ENCODE measurements around the gene TRANK1. TPM values are rescaled to one million over a fixed set of nuclear protein-coding genes. Genes with fewer than 3 reads are reported as not detected.
"Not testable (repeated sequence)": the region's sequence is repeated elsewhere in the genome, so short reads cannot be mapped to it uniquely, and the experiment has no call there.

Gene TRANK1
- polyA plus RNA-seq, 6 donors from 2014 or later: 0.56 to 25.1 (median 20.4) TPM

- Mint-ChIP-seq H3K9me3 (peaks cover 0 to 28% (median 22%) of the 10 kb centered on the region in 7 donors), H3K36me3 (peaks cover 8 to 20% of the 10 kb centered on the region in 2 donors), H3K27me3 (no peaks in the 10 kb centered on the region), H3K4me3 (peak overlapping the region; percentile 82 to 94 (median 90)), H3K27ac (peak overlapping the region; percentile 60 to 90 (median 70)), H3K4me1 (peaks cover 9 to 29% (median 16%) of the 10 kb centered on the region in 3 donors)
- no peak for DNase-seq
- no peak for ATAC-seq (ENCODE audit: low read depth in 2 of 2)
Observed at GRCh38 chr3:36945333-36945980, 603 bp upstream of the TRANK1 start.

- H3K4me3 Mint-ChIP-seq: peak overlapping the region; percentile 82 to 93 (median 86)
- H3K27me3 Mint-ChIP-seq: no peaks in the 10 kb centered on the region
- peaks cover 0 to 26% (median 19%) of the 10 kb centered on the region in 7 donors for H3K9me3 Mint-ChIP-seq
- peak; percentile 28 for DNase-seq
- peaks cover 13 to 30% (median 19%) of the 10 kb centered on the region in 3 donors for H3K4me1 Mint-ChIP-seq
- peak overlapping the region in 5 of 6 donors; percentile 19 to 69 (median 61) for H3K27ac Mint-ChIP-seq
- H3K36me3 Mint-ChIP-seq: peaks cover 5 to 15% of the 10 kb centered on the region in 2 donors
- ATAC-seq (ENCODE audit: low read depth in 2 of 2): peak; percentile 44 to 51
Observed at GRCh38 chr3:36944012-36944640, 728 bp downstream of the TRANK1 start.

DNA sequence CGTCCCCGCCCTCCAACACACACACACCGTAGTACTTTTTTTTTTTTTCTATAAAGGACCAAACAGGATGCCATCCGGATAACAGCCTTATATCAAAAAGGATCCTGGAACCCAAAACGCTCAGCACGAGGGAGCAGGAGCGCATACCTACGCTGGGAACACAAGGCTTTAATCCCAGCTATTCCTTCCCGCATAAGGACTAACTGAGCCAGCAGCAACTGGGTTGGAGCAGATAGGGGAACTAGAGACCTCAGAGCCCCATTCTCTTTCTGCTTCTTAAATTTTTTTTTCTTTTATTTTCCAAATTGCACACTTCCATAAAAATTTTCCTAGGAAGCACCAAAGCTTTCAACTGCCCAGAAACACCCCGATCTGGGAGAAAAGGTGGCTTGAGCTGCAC, 1.3 kb downstream of the TRANK1 start:
- DNase-seq: no peak
- ATAC-seq (ENCODE audit: low read depth in 2 of 2): no peak
- Mint-ChIP-seq H3K27me3 (no peaks in the 10 kb centered on the region), H3K4me1 (peaks cover 14 to 30% (median 21%) of the 10 kb centered on the region in 3 donors), H3K36me3 (peaks cover 4 to 10% of the 10 kb centered on the region in 2 donors), H3K9me3 (peaks cover 0 to 21% (median 16%) of the 10 kb centered on the region in 7 donors), H3K27ac (peak overlapping the region in 4 of 6 donors; percentile 56 to 69 (median 64)), H3K4me3 (peak overlapping the region; percentile 82 to 93 (median 86))

DNA sequence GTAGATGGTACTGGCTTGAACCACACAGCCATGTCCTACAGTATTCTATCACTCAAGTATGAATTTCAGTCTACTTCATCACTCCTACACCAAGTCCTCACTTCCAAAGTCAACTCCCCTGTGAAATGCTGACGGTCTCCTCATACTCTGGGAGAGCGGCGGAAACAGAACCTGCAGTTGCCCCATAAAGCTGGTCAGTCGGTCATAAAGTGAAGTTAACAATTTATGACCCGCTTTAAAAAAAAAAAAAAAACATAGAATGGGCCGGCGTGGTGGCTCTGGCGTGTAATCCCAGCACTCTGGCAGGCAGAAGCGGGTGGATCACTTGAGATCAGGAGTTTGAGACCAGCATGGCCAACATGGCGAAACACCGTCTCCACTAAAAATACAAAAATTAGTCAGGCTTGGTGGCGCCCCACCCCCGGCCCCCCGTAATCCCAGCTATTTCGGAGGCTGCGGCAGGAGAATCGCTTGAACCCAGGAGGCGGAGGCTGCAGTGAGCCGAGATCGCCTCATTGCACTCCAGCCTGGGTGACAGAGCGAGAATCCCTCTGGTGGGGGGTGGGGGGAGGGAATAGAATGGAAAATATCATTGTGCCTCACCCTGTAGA, 2.1 kb downstream of the TRANK1 start:
- peaks cover 2 to 5% of the 10 kb centered on the region in 2 donors for H3K36me3 Mint-ChIP-seq
- no peaks in the 10 kb centered on the region for H3K27me3 Mint-ChIP-seq
- DNase-seq: no peak
- peaks cover 0 to 12% (median 8%) of the 10 kb centered on the region in 7 donors for H3K9me3 Mint-ChIP-seq
- H3K4me1 Mint-ChIP-seq: peaks cover 14 to 30% (median 21%) of the 10 kb centered on the region in 3 donors
- peak overlapping the region in 1 of 6 donors; percentile 32 for H3K27ac Mint-ChIP-seq
- no peak for ATAC-seq (ENCODE audit: low read depth in 2 of 2)
- H3K4me3 Mint-ChIP-seq: peak overlapping the region in 3 of 8 donors; percentile 5 to 76 (median 31)

- ATAC-seq (ENCODE audit: low read depth in 2 of 2): no peak
- H3K27me3 Mint-ChIP-seq: no peaks in the 10 kb centered on the region
- peak overlapping the region in 3 of 8 donors; percentile 41 to 76 (median 55) for H3K4me3 Mint-ChIP-seq
- no peak for DNase-seq
- H3K4me1 Mint-ChIP-seq: peaks cover 14 to 30% (median 21%) of the 10 kb centered on the region in 3 donors
- H3K9me3 Mint-ChIP-seq: peaks cover 0 to 2% (median under 1%) of the 10 kb centered on the region in 7 donors
- H3K27ac Mint-ChIP-seq: peak overlapping the region in 1 of 6 donors; percentile 59
- no peaks in the 10 kb centered on the region for H3K36me3 Mint-ChIP-seq
Observed at GRCh38 chr3:36941658-36942057, 3.2 kb downstream of the TRANK1 start.

GRCh38 chr3:36941162-36941561, 3.7 kb downstream of the TRANK1 start:
- H3K27me3 Mint-ChIP-seq: no peaks in the 10 kb centered on the region
- no peak for DNase-seq
- ATAC-seq (ENCODE audit: low read depth in 2 of 2): no peak
- H3K9me3 Mint-ChIP-seq: no peaks in the 10 kb centered on the region
- peak overlapping the region in 2 of 6 donors; percentile 15 to 26 for H3K27ac Mint-ChIP-seq
- H3K36me3 Mint-ChIP-seq: no peaks in the 10 kb centered on the region
- H3K4me1 Mint-ChIP-seq: peaks cover 14 to 30% (median 21%) of the 10 kb centered on the region in 3 donors
- peak overlapping the region in 1 of 8 donors; percentile 71 for H3K4me3 Mint-ChIP-seq

- Mint-ChIP-seq H3K9me3 (no peaks in the 10 kb centered on the region), H3K27me3 (no peaks in the 10 kb centered on the region), H3K4me3 (no peak overlapping the region), H3K36me3 (no peaks in the 10 kb centered on the region), H3K4me1 (peaks cover 9 to 17% (median 15%) of the 10 kb centered on the region in 3 donors), H3K27ac (peak overlapping the region in 2 of 6 donors; percentile 31 to 41)
- DNase-seq (no peak), ATAC-seq (ENCODE audit: low read depth in 2 of 2) (no peak)
Observed at GRCh38 chr3:36937492-36937891, 7.4 kb downstream of the TRANK1 start.

DNA sequence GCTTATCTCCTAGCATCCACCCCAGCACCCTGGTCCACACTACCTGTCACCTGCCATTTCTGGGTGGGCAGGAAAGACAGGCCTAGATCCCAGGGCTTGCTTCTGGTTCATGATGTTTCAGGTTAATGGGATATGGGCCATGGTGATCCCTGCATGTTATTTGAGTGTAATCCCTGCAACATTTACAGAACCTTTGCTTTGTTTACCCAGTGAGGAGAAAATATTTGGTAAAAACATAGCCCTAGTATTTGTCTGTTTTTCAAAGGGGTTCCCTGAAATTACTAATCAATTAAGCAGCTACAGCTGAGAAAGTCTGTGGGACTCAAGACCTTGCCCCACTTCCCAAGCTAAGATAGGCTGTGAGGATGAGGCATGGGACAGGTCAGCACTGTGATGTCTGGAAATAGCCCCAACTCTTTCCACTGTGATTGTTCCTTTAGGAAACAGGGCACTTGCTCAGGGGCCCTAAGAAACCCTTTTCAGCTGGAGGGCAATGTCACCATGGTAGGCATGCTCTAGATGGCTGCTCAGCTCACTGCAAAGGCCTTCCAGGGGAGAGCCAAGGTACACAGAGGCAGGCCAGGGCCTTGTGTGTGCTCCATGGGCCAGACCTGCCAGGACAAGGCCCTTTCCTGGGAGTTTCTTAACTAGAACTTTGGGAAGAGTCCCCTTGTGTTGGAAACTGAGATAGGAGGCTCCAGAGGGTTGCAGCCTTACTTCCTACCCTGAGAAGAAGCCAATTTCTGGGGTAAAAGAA, 11.1 kb downstream of the TRANK1 start:
- Mint-ChIP-seq H3K27me3 (no peaks in the 10 kb centered on the region), H3K4me1 (peaks cover 0 to 12% (median 0%) of the 10 kb centered on the region in 3 donors), H3K36me3 (no peaks in the 10 kb centered on the region), H3K9me3 (no peaks in the 10 kb centered on the region), H3K4me3 (no peak overlapping the region), H3K27ac (peak overlapping the region in 1 of 6 donors; percentile 47)
- ATAC-seq (ENCODE audit: low read depth in 2 of 2): no peak
- no peak for DNase-seq

DNA sequence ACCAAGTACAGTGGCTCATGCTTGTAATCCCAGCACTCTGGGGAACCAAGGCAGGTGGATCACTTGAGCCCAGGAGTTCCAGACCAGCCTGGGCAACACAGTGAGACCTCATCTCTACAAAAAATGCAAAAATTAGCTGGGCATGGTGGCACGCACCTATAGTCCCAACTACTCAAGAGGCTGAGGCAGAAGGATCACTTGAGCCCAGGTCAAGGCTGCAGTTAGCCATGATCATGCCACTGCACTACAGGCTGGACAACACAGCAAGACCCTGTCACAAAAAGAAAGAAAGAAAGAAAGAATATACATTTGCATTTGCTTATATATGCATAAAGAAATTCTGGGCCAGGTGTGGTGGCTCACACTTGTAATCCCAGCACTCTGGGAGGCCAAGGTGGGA, 13.4 kb downstream of the TRANK1 start:
- H3K27ac Mint-ChIP-seq: peak overlapping the region in 2 of 6 donors; percentile 60 to 76

DNA sequence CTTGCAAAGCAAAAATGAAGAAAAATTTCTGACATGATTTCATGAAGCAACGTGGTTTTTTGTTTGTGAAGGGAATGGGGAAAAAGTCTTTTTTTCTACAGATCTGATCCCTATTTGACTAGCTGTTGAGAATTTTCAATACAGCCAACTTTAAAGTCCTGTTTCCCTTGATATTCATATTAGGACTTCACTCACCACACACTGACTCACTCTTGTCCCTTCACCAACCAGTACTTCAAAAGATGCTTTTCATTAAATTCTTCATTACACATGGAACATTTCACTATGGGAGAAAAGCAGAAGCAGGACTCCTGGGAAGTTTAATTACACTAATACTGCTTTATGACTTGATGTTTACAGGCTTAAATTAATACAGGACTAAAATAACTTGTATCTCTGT, 16.6 kb downstream of the TRANK1 start:
- Mint-ChIP-seq H3K27me3 (no peaks in the 10 kb centered on the region), H3K4me1 (peaks cover 29 to 32% (median 31%) of the 10 kb centered on the region in 3 donors), H3K4me3 (no peak overlapping the region), H3K9me3 (no peaks in the 10 kb centered on the region), H3K27ac (no peak overlapping the region), H3K36me3 (peaks cover 0 to 4% of the 10 kb centered on the region in 2 donors)
- DNase-seq (no peak), ATAC-seq (ENCODE audit: low read depth in 2 of 2) (no peak)

More for the DNA sequence above, 13.4 kb downstream of the TRANK1 start:
- DNase-seq; H3K36me3 Mint-ChIP-seq; ATAC-seq (ENCODE audit: low read depth in 2 of 2); H3K27me3 Mint-ChIP-seq; H3K4me3 Mint-ChIP-seq; H3K9me3 Mint-ChIP-seq: not testable (repeated sequence)
- peaks cover 0 to 12% (median 3%) of the 10 kb centered on the region in 3 donors for H3K4me1 Mint-ChIP-seq

DNA sequence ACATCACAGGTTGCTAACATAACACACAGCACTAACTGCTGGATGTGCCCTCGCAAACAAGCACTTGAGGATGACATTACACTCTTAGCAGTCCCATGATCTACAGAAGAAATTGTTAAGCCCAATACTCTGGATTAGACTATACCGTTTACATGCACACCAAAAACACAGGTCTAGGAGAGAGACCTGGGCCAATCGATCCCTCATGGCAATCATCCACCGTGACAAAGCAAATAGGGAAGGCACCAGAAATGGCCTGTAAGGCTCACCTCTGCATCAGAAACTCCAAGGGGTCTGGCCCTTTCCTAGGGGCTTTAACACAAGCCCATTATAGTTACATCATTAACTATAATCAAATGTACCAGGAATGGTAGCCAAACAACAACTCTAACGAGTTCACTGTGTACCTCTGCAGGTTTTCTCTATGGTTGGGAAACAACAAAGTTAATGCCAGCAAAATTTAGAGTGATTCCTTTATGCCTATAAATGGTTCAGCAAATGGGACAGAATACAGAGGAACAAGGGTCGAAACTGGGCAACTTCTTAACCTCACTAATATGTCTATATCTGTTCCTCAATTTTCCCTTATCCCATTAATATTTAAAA, 18.5 kb downstream of the TRANK1 start:
- peak overlapping the region in 3 of 6 donors; percentile 2 to 60 (median 30) for H3K27ac Mint-ChIP-seq
- H3K27me3 Mint-ChIP-seq: no peaks in the 10 kb centered on the region
- H3K9me3 Mint-ChIP-seq: peaks cover 0 to 2% (median 0%) of the 10 kb centered on the region in 7 donors
- peak overlapping the region in 6 of 8 donors; percentile 37 to 85 (median 76) for H3K4me3 Mint-ChIP-seq
- ATAC-seq (ENCODE audit: low read depth in 2 of 2) (no peak), DNase-seq (no peak)
- H3K4me1 Mint-ChIP-seq: peaks cover 38 to 43% (median 40%) of the 10 kb centered on the region in 3 donors
- H3K36me3 Mint-ChIP-seq: peaks cover under 1 to 4% of the 10 kb centered on the region in 2 donors

GRCh38 chr3:36924744-36925521, 19.9 kb downstream of the TRANK1 start:
- peak overlapping the region; percentile 74 to 86 (median 83) for H3K4me3 Mint-ChIP-seq
- DNase-seq (no peak), ATAC-seq (ENCODE audit: low read depth in 2 of 2) (peak; percentile 60 to 63)
- peak overlapping the region in 5 of 6 donors; percentile 48 to 89 (median 77) for H3K27ac Mint-ChIP-seq
- peaks cover 0 to 12% (median 6%) of the 10 kb centered on the region in 7 donors for H3K9me3 Mint-ChIP-seq
- H3K27me3 Mint-ChIP-seq: no peaks in the 10 kb centered on the region
- peaks cover 43 to 51% (median 48%) of the 10 kb centered on the region in 3 donors for H3K4me1 Mint-ChIP-seq
- H3K36me3 Mint-ChIP-seq: peaks cover 4 to 10% of the 10 kb centered on the region in 2 donors

All from naive B cell (primary cell).